Ovary (tissue), 9 donors: Measurements from ENCODE around the gene SGCD. TPM values are rescaled to one million over a fixed set of nuclear protein-coding genes. Genes with fewer than 3 reads are reported as not detected.

ENCODE experiments used
- DNase-seq, 5 donors: peaks; one replicate each; pipeline ENCODE4 v3.0.0-alpha.2; 2019 to 2020
- H3K27ac ChIP-seq, 2 donors: fragments of 200-600 bp; one replicate each; pipeline versions ENCODE4 v1.5.1 to v1.8.0; 2019 to 2022
- H3K27me3 ChIP-seq: fragments of 200-600 bp; one replicate; pipeline ENCODE4 v1.8.0; 2022
- H3K36me3 ChIP-seq: fragments of 200-600 bp; sonication (generic); one replicate; pipeline ENCODE4 v1.5.1; 2019
- H3K4me1 ChIP-seq: one replicate; pipeline ENCODE4 v1.8.1; 2013; ENCODE audit warnings: mild to moderate bottlenecking, moderate library complexity; ENCODE audit not compliant: insufficient read depth
- H3K4me3 ChIP-seq: fragments of 200-600 bp; sonication (generic); one replicate; pipeline ENCODE4 v1.5.1; 2017
- H3K9me3 ChIP-seq, 2 donors: fragments of 200-600 bp in 1 of 2; sonication (generic) in 1 of 2; one replicate each; pipeline versions ENCODE4 v1.5.1 to v1.8.1; 2013 to 2019; ENCODE audit warnings: mild to moderate bottlenecking in 1 of 2, moderate library complexity in 1 of 2
- CTCF ChIP-seq, 3 donors: fragments of 450-650 bp in 2 of 3; fragments of 200-600 bp in 1 of 3; IDR thresholded peaks; one replicate each; pipeline versions ENCODE4 v1.5.1 to v1.8.0; 2016 to 2022; ENCODE audit warnings: antibody characterized with exemption in 3 of 3, mild to moderate bottlenecking in 1 of 3
- EP300 ChIP-seq: sonication (generic); formaldehyde crosslinking; IDR thresholded peaks from one replicate; pipeline ENCODE4 v1.6.1; 2017; ENCODE audit warnings: antibody characterized with exemption
- POLR2A ChIP-seq: fragments of 450-650 bp; IDR thresholded peaks from one replicate; pipeline ENCODE4 v1.6.1; 2017; ENCODE audit warnings: antibody characterized with exemption, mild to moderate bottlenecking, moderate library complexity
- WGBS, 3 donors: extraction: QIAGEN DNeasy Blood & Tissue Kit in 1 of 3; methylation state at CpG; one replicate each; pipeline versions ENCODE4 v1.1.5 to v1.1.7; 2013 to 2017; 5-methylcytosine and 5-hydroxymethylcytosine counted together
- intact Hi-C, 4 donors: fragments of 100-400 bp; cut with DNase I; formaldehyde crosslinking; loops; one replicate each; pipeline versions ENCODE4 v1.11.0 to v1.15.1; 2022 to 2023
- polyA plus RNA-seq, 2 donors: library from polyadenylated mRNA; stranded (reverse); fragments of 200-250 nt in 1 of 2; fragments of 350-450 nt in 1 of 2; fragmentation: Illumina TruSeq in 1 of 2; extraction: RNeasy Lipid Tissue Mini Kit (QIAGEN cat#74804) in 1 of 2; gene quantifications; one replicate each; pipeline ENCODE4 v1.2.3, GENCODE V29; 2013 to 2014
- total RNA-seq, 7 donors: library from RNA; depleted of rRNA in 2 of 7; stranded (reverse); fragments of >200 nt in 2 of 7; fragmentation: NEBNext Ultra II Directional in 3 of 7; extraction: Animal tissue kit (Norgen Biotek cat#: 25700) in 3 of 7; gene quantifications; one replicate each; pipeline versions ENCODE4 v1.1.0 to v1.2.4, GENCODE V29; 2016 to 2023
- donor health status: DM: no; HTN: no; CAD: no; lungs with moderate emphysema.
- donor health status: DM: no; HTN: no; CAD: no.
- donor health status: Bipolar disorder and iron deficiency.
- donor health status: DM: yes; HTN: yes; CAD: no.
- donor health status: DM: no; HTN: no; CAD: no.
- donor health status: DM: yes; HTN: yes; CAD: no.

SGCD gene
- total and polyA plus RNA-seq, 9 donors, result 3.7 to 24.0 (median 12.9) TPM

GRCh38 chr5:156350256-156350655 lies 23.3 kb downstream of the SGCD start:
- Histone ChIP-seq H3K4me3 (no peak overlapping the region), H3K27ac (no peak overlapping the region), H3K27me3 (no peaks in the 10 kb centered on the region), H3K4me1 (no peaks in the 10 kb centered on the region), H3K36me3 (no peaks in the 10 kb centered on the region), H3K9me3 (no peaks in the 10 kb centered on the region)
- 91 to 98% (median 94%) methylated on average over 2 of the region's 2 CpGs for WGBS, 3 donors
- DNase-seq, result no peak
- TF ChIP-seq EP300, result no peak
- no peak for TF ChIP-seq POLR2A
- TF ChIP-seq CTCF (IDR thresholded peaks at IDR 0.05), result no peak
- intact Hi-C loops, result no loop called here

GRCh38 chr5:156351423-156351822 lies 24.5 kb downstream of the SGCD start:
- Histone ChIP-seq H3K4me3 (no peak overlapping the region), H3K27me3 (no peaks in the 10 kb centered on the region), H3K27ac (no peak overlapping the region), H3K9me3 (no peaks in the 10 kb centered on the region), H3K36me3 (no peaks in the 10 kb centered on the region), H3K4me1 (no peaks in the 10 kb centered on the region)
- WGBS, 3 donors, result 84 to 89% (median 85%) methylated on average over 4 of the region's 4 CpGs
- TF ChIP-seq EP300 (no peak), POLR2A (no peak), CTCF (IDR thresholded peaks at IDR 0.05) (no peak)
- DNase-seq, result no peak
- intact Hi-C loops, result no loop called here

- TF ChIP-seq POLR2A (no peak), CTCF (IDR thresholded peaks at IDR 0.05) (no peak), EP300 (no peak)
- Histone ChIP-seq H3K27me3 (no peaks in the 10 kb centered on the region), H3K36me3 (no peaks in the 10 kb centered on the region), H3K4me1 (no peaks in the 10 kb centered on the region), H3K9me3 (no peaks in the 10 kb centered on the region), H3K4me3 (no peak overlapping the region), H3K27ac (no peak overlapping the region)
- intact Hi-C loops, result no loop called here
- no peak for DNase-seq
Observed at GRCh38 chr5:156354571-156354970, 27.6 kb downstream of the SGCD start.

- TF ChIP-seq POLR2A (no peak), EP300 (no peak), CTCF (IDR thresholded peaks at IDR 0.05) (no peak)
- Histone ChIP-seq H3K9me3 (no peaks in the 10 kb centered on the region), H3K27ac (no peak overlapping the region), H3K4me1 (no peaks in the 10 kb centered on the region), H3K4me3 (no peak overlapping the region), H3K36me3 (no peaks in the 10 kb centered on the region), H3K27me3 (no peaks in the 10 kb centered on the region)
- 79 to 93% (median 88%) methylated on average over 2 of the region's 2 CpGs for WGBS, 3 donors
- intact Hi-C loops, result no loop called here
- DNase-seq, result no peak
Observed at GRCh38 chr5:156356238-156356637, 29.3 kb downstream of the SGCD start.

GRCh38 chr5:156359476-156359875 lies 32.5 kb downstream of the SGCD start:
- Histone ChIP-seq H3K4me1 (no peaks in the 10 kb centered on the region), H3K36me3 (no peaks in the 10 kb centered on the region), H3K9me3 (no peaks in the 10 kb centered on the region), H3K4me3 (no peak overlapping the region), H3K27me3 (no peaks in the 10 kb centered on the region), H3K27ac (no peak overlapping the region)
- no peak for TF ChIP-seq POLR2A
- TF ChIP-seq CTCF (IDR thresholded peaks at IDR 0.05), result no peak
- no peak for TF ChIP-seq EP300
- 26 to 67% (median 61%) methylated on average over 1 of the region's 1 CpG for WGBS, 3 donors
- no peak for DNase-seq
- intact Hi-C loops, result no loop called here
